BE2C (cell line): ENCODE results near the gene SLC27A1.

Experiments used
- DNase-seq: peaks from one replicate; pipeline ENCODE4 v3.0.0-alpha.2; 2020
- H3K27me3 ChIP-seq: fragments of 250-450 bp; sonication (Bioruptor Pico); 2 replicates; pipeline ENCODE4 v1.5.1; 2020; ENCODE audit warnings: mild to moderate bottlenecking
- H3K36me3 ChIP-seq: fragments of 250-450 bp; sonication (Bioruptor Pico); 2 replicates; pipeline ENCODE4 v1.5.1; 2020; ENCODE audit warnings: mild to moderate bottlenecking
- H3K4me1 ChIP-seq: fragments of 250-450 bp; sonication (Bioruptor Pico); 2 replicates; pipeline ENCODE4 v1.5.1; 2020
- H3K4me3 ChIP-seq: 2 replicates; pipeline ENCODE4 v1.5.1; 2011; ENCODE audit warnings: low read depth, low read length
- H3K9me3 ChIP-seq: fragments of 250-450 bp; sonication (Bioruptor Pico); 2 replicates; pipeline ENCODE4 v1.5.1; 2020
- TF ChIP-seq, protein P1 (sequence below): IDR thresholded peaks from 2 replicates; pipeline ENCODE4 v1.5.1; 2012; ENCODE audit warnings: mild to moderate bottlenecking, low read depth, low read length

Gene SLC27A1

DNA sequence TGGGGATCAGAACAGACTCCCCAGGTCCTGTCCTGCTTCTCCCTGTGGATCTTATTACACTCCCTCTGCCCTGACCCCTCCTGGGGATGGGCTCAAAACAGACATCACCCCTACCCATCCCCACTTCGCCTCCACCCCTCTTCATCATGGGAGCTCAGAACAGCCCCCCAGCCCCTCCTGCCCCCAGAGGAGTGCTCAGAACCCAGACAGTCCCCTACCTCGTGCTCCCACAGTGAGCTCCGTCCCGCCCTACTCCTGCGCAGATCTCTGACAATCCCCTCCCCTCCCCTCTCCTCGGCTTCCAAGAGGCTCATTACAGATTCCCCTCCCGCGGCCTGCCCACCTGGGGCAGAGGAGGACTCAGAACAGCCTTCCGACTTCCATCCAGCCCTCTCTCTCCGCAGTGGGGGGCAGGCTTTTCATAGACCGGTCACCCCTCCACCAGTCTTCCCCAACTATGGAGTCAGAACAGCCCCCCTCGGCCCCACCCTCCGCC, 15.7 kb upstream of the SLC27A1 start:
- Histone ChIP-seq H3K36me3 (no peaks in the 10 kb centered on the region), H3K4me3 (no peak overlapping the region), H3K27me3 (peaks cover 44% of the 10 kb centered on the region), H3K4me1 (no peaks in the 10 kb centered on the region), H3K9me3 (no peaks in the 10 kb centered on the region; the same call in 1 of the 2 replicates)
- TF ChIP-seq, protein P1, sequence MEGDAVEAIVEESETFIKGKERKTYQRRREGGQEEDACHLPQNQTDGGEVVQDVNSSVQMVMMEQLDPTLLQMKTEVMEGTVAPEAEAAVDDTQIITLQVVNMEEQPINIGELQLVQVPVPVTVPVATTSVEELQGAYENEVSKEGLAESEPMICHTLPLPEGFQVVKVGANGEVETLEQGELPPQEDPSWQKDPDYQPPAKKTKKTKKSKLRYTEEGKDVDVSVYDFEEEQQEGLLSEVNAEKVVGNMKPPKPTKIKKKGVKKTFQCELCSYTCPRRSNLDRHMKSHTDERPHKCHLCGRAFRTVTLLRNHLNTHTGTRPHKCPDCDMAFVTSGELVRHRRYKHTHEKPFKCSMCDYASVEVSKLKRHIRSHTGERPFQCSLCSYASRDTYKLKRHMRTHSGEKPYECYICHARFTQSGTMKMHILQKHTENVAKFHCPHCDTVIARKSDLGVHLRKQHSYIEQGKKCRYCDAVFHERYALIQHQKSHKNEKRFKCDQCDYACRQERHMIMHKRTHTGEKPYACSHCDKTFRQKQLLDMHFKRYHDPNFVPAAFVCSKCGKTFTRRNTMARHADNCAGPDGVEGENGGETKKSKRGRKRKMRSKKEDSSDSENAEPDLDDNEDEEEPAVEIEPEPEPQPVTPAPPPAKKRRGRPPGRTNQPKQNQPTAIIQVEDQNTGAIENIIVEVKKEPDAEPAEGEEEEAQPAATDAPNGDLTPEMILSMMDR = no peak
- DNase-seq = no peak

DNA sequence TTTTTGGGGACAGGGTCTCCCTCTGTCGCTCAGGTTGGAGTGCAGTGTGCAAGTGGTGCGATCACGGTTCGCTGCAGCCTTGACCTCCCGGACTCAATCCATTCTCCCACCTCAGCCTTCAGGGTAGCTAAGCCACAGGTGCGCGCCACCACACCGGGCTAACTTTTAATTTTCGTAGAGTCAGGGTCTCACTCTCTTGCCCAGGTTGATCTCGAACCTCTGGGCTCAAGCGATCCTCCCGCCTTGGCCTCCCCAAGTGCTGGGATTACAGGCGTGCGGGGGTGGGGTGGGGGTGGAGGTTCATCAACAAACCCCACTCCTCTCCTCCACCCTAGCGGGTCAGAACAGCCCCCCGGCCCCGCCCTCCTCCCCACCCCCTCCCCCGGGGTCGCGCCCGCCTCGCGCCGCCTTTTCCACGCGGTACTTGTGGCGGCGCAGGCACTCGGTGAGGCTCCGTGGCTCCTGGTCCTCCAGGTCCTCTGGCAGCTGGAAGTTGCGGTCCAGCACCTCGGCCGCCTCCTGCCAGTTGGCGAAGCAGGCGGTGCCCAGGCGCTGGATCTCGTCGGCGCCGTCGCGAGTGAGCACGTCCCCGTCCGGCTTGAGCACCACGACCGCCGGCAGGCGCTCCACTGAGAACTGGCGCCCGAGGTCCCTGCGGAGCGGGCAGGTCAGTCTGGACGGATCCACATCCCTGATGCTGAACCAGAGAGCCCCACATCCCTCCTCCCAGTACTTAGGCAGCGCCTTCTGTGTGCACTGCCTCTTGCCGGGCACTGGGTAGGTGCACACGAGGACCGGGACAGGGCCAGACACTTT, 14.8 kb upstream of the SLC27A1 start:
- H3K4me1 ChIP-seq = no peaks in the 10 kb centered on the region
- H3K36me3 ChIP-seq = no peaks in the 10 kb centered on the region
- DNase-seq = peak; percentile 22

DNA sequence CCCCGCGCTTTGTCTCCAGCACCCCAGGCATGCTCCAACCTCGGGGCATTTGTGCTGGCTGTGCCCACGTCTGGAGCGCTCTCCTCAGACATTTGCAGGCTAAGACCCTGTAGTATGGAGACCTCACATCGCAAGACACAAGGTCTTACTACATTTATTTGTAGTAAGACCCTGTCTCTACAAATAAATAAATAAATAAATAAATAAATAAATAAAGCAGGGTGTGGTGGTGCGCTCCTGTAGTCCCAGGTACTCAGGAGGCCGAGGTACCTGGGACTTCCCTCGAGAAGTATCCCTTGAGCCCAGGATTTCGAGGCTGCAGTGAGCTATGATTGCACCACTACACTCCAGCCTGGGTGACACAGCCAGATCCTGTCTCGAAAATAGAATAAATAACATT, 14.2 kb upstream of the SLC27A1 start:
- Histone ChIP-seq H3K4me1 (no peaks in the 10 kb centered on the region), H3K36me3 (no peaks in the 10 kb centered on the region), H3K9me3 (no peaks in the 10 kb centered on the region), H3K4me3 (no peak overlapping the region), H3K27me3 (peaks cover 57% of the 10 kb centered on the region)
- DNase-seq = no peak
- TF ChIP-seq, protein P1 = no peak

More for the DNA sequence above, 14.8 kb upstream of the SLC27A1 start:
- Histone ChIP-seq H3K4me3 (no peak overlapping the region), H3K9me3 (no peaks in the 10 kb centered on the region), H3K27me3 (peaks cover 53% of the 10 kb centered on the region)
- TF ChIP-seq, protein P1 = no peak

DNA sequence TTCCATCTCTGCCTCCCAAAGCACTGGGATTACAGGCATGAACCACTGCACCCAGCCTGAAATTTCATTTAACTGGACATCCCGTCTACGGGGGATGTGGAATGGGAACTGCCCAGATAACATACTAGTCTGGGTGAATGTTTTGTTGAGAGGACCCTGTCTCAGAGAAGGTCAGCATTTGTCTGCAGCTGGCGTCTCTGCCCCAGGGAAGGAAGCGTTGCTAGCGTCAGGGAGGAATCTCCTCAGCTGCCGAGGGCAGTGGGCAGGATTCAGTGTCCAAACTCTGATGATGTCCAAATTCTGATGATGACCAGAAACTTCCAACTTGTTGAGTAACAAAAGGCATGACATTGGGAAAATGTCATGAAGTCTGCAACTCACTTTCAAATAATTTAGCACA, 12.7 kb upstream of the SLC27A1 start:
- H3K36me3 ChIP-seq = no peaks in the 10 kb centered on the region
- H3K4me1 ChIP-seq = no peaks in the 10 kb centered on the region
- TF ChIP-seq, protein P1 = no peak
- peaks cover 57% of the 10 kb centered on the region for H3K27me3 ChIP-seq
- H3K4me3 ChIP-seq = no peak overlapping the region
- DNase-seq = no peak
- H3K9me3 ChIP-seq = no peaks in the 10 kb centered on the region

DNA sequence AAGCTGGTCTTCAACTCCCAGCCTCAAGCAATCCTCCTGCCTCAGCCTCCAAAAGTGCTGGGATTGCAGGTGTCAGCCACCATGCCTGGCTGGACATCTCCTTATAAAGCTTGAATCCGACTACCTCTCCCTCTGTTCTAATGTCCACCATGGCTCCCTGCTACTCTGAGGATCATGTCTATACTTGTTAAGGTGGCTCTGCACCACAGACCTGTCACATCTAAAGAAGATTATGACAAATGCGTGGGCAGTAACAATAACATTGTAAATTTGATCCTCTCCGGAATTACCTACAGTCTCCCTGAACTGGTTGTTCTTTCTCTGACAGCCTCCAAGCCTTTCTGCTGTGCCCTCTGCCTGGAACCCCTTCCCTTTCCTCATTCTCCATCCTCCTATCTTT, 11.4 kb upstream of the SLC27A1 start:
- no peaks in the 10 kb centered on the region for H3K9me3 ChIP-seq
- no peak overlapping the region for H3K4me3 ChIP-seq
- TF ChIP-seq, protein P1 = no peak
- no peaks in the 10 kb centered on the region for H3K4me1 ChIP-seq
- H3K27me3 ChIP-seq = peaks cover 52% of the 10 kb centered on the region
- H3K36me3 ChIP-seq = no peaks in the 10 kb centered on the region
- DNase-seq = no peak

DNA sequence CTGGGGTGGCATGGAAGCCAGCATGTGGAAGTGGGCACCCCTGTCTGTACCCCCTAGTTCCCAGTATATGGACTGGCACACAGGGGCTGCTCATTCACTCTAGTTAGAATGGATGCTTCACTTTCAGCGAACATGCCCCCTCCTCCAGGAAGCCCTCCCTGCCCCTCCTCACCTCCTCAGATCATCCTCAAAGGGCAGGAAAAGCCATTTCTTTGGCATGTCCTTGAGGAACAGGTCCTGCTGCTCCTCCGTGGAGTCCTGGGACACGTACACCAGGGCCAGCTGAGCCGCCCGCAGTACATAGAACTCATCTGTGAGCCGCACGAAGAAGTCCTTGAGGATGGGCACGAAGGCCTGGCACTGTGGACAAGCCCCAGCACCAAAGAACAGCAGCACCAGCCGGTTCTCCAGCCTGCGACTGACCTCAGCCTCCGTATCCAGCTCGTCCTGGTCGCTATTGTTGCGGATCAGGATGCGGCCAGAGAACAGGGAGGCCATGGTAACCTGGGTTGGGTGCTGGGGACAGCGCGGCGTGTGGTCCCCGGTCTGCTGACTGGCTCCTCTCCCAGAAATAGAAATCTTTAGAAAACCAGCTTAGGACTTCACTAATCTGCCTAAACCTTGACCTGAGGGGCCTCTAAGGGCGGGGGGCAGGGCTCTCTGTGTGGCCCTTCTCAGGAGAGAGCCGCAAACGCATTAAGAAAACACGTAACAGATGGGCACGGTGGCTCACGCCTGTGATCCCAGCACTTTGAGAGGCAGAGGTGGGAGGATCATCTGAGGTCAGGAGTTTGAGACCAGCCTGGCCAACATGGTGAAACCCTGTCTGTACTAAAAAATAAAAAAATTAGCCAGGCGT, 9.7 kb upstream of the SLC27A1 start, which contains the start of gene NXNL1:
TSS of gene NXNL1 (minus strand) at position 555 of the 859 bp plus-strand sequence. CDS start at position 498, 57 bp downstream.
- Histone ChIP-seq H3K36me3 (no peaks in the 10 kb centered on the region), H3K27me3 (peaks cover 40% of the 10 kb centered on the region), H3K4me1 (no peaks in the 10 kb centered on the region), H3K9me3 (no peaks in the 10 kb centered on the region), H3K4me3 (no peak within 1 kb of the TSS)
- TF ChIP-seq, protein P1 = no peak
- DNase-seq = no peak
